CD4-positive, alpha-beta T cell treated with Interleukin-2 at 100 ng/mL for 4 hours (primary cell): ENCODE measurements around the gene TTLL11.

ENCODE experiments used
- DNase-seq: peaks from one replicate; pipeline ENCODE4 v3.0.0-alpha.2; 2020; ENCODE audit warnings: low spot score

The TTLL11 gene

DNA sequence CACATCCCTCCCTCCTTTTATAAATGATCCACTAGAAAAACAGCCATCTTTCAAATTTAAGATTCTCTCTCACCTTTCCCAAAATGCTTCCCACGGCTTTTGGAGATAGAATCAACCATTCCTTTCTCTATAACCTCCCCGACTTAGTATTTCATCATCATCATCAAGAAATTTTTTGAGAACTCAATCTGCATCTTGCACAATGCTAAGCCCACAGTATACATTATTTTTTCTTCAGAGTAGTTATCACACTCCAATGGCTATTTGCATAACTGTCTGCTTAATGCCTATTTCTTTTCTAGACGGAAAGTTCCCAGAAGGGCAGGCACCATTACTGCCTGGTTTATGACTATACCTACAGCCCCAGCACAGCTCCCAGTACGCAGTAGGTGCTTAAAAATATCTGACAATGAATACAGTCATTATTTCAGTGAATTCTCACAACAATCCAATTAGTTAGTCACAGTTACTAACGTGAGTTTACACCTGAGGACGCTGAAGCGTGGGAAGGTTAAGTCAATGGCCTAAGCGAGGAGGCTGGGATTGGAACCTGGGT lies 212.7 kb downstream of the TTLL11 start:
- DNase-seq: no peak

DNA sequence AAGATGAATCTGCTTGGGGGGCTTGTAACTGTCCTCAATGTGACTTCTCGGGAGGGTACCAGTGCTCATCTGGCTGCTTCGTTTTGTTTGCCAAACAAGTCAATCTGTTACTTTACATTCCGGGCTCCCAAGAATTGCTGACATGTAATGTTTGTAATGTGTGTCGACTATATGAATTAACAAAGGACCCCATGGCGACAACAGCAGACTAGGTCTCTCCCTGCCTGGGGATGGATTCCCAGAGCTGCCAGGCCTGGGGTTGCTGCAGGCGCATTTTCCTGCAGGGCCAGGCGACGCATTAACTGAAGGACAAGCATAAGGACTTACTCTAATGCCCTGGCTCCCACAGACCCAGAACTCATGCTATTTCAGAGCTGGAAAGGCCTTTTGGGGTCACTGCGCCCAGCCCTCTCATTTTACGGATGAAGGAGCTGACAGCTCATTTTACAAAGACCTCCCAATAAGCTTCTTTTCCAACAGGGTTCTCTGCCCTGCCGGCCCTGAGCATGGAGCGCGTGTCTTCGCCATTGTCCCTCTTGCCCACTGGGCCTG lies 214.8 kb downstream of the TTLL11 start:
- DNase-seq: no peak

DNA sequence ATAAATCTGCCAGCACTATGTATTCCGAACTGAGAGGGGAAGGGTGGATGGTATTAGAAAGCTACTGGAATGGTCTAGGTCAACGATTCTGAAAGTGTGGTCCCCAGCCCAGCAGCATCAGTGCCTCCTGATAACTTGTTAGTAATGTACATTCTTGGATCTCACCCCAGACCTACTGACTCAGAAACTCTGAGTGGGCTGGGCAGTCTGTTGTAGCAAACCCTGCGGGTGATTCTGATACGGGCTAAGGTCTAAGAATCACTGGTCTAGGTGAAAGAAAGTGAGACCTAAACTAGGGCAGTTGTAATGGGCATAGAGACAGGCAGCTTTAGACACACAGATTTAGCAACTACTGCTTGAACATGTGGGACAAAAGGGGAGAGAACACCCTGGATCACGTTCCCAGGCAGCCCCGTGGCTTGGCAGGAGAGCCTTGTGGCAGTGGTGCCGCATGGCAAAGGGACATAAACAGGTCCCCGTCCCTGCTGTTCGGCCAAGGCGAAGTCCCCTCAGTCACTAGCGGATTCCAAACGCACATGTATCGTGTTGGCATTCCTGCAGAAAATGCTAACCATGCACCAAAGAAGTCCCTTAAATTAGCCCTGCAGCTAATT lies 216.3 kb downstream of the TTLL11 start:
- no peak for DNase-seq

DNA sequence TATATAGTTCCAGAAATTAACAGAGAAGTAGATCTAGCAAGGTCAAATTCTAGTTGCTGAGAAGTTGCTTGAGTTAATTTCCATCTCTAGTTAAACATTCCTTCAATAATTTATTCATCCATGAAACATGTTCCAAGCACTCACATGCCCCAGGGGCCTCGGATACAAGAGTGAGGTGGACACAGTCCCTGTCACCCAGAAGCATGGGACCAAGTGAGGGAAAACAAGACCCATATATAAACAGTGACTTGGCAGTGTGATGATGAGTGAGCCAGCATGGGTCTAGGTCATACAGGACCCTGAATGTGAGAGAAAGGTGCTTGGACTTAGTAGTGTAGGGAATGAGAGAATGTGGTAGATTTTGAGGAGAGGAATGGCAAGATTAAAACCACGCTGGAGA lies 216.9 kb downstream of the TTLL11 start:
- DNase-seq: no peak

DNA sequence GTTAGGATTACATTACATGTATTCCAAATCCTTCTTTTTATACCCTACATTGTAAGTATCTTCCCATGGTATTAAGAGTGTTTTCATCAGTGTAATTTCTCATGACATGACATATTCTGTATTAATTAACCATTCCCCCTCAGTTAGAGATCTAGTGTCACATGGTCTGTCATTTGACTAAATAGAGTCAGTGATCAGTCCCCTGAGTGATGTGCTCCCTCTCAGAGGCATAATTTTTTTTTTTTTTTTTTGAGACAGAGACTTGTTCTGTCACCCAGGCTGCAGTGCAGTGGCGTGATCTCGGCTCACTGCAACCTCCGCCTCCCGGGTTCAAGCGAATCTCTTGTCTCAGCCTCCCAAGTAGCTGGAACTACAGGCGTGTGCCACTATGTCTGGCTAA lies 218.6 kb downstream of the TTLL11 start:
- no peak for DNase-seq

DNA sequence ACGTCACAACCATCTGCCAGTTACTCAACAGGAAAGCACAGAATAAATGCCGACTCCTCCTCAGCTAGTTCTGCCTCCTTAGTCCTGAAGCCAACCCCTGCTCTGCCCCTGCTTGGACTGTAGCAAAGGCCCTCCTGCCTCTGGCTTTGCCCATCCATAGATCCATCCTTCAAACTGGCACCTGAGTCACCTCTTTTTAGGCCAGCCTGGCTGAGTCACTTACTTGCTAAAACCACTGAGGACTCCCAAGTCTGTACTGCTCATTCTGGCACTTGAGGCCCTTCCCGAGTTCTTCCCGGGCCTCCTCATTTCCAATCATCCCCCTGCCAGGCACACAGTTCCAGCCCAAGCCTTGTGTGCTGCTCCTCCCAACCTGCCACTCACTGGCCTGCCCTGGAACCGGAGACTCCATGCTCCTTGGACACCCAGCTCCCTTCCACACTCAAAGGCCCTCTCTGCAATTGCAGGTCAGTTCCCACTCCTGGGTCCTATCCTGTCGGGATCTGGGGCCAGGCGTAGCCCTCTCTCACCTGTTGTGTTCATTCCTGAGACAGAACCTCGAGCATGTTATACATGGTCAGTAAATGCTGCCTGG lies 221.6 kb downstream of the TTLL11 start:
- no peak for DNase-seq

DNA sequence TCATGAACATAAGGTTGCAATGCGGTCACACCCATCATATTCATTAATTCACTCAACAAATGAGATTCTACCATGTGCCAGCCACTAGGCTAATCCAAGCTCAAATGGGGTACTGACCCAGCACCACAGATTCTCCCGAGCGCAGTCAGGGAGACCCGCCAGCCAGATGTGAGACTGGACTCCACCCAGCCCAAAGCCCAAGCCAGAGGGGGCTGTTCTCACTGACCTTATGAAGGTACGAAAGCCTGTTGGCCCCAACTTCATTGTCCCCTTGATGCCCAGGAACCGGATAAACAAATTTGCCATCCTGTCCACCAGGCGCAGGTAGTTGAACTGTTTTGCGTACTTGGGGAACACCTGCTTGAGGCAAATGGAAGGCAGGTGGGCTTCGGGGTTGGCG lies 222.8 kb downstream of the TTLL11 start:
- DNase-seq: no peak

DNA sequence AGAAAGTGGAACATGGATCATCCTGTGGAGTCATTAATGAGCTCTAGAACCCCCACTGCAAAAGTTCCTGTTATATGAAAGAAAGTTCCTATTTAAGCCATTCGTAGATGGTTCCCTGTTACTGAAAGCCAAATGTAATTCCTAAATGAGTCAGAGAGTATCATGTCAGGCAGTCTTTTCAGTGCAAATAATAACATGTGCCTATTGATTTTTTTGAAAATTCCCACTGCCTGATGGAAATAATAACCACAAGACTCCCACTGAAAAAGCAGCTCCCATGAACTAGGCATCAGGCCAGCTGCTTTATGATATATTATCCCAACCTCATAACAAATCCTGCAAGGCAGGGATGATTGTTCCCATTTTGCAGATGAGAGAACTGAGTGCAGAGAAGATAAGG lies 224.5 kb downstream of the TTLL11 start:
- DNase-seq: no peak

DNA sequence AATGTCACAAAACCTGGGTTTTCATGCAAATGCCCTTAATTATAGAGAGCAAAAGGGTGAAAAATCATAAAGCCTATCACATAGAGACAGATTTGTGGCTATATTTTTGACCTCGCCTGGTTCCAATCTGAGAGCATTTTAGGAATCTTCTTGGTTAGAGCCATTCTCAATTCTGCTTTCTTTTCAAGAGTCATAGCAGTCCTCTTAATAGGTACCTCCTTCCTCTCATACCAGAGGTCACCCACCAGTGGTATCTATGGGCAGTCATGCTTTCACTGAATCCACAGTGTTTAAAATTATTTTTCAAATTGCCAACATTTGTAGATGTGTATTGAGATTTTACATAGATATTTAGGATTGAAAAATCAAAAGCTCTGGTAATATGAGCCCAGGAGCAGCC lies 226.2 kb downstream of the TTLL11 start:
- no peak for DNase-seq

DNA sequence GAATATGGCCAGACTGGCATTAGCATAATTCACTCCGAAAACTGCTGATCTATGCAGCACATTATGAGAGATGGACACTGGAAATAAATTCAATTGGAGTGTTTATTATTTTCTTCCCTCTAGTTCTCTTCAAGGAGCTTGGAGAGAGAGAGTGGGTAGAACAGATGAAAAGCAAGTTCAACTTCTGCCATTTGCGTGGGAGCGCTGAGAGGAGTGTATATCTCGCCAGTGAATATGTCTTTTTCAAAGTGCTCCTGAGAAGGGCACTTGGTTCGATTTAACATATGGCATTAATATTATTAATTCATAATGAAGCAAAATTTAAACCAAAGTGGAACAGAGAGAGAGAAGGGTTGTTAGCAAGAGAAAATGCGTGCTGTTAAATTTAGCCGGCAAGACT lies 227.2 kb downstream of the TTLL11 start:
- no peak for DNase-seq

DNA sequence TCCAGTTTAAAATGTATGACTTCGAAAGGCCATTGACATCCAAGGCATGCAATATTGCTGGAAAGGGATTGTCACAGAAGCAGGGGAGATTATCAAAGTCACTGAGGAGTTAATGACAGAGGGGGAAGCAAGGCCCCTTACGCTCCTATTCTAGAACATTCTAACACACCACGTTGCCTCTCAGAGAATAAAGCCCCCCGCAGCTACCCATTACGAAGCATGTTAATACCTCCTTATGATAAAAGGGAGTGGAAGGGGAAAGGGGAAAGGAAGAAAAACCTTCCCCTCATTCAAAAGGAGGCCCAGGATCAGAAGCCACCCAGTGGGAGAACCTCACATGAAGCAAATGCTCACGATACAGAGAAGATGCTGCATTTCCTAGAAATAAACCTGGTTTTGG lies 228.0 kb downstream of the TTLL11 start:
- no peak for DNase-seq

DNA sequence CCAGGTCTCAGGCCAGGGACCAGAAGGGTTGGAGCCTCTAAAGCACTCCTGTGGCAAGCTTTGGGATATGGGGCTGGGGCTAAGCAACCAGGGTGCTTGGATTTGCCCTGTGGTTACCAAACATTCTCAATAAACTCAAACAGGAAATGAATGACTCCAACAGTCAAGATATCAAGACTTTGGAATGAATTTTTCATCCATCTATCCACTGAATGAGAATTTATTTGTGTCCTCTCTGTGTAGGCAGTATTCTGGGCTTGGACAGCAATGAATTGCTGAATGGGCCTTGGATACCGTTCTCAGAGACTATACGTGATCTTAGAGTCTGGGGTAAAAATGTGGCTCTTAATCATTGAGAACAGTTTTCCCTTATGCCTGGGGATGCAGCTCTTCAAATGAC lies 229.2 kb downstream of the TTLL11 start:
- DNase-seq: no peak

DNA sequence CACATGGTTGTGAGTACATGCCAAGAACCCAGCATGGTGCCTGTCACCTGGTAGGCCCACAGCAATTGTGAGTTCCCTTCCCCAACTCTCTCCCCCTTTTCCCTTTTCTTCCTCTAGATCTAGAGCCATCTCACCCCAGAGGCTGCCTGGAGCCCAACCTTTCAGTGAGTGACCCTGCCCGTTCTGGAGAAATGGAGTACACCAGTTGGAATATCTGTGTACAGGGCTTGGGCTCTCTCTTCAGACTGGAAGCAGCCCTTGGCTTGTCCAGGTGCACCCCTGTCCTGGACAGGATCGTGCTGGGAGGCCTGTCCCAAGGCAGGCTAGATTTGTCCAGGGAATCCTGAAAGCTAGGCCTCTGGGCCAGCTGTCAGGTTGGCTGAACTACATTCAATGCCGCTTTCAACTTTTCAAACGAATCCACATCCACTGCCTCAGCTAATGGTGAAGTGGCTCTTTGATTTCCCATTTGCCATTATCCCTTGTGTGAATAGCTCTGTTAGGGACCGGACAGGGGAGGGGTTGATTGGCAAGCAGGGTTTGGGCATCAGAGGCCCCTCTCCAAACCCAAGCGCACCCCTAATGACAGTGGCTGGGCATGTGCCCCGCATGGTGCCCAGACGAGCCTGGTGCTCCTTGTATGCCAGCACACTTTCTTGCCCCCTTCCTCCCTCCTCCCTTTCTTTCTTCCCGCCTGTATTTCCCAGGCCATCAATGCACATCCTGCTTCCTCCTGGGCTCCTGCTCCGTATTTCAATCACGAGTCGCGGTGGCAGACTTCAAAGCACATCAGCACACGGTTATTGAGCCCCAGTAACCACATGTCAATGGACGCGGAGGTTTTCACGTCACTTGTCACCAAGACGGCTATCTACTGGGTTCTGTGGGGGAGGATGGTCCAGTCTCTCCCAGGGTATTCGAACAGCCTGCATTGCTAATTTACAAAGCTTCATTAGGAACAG lies 230.5 kb downstream of the TTLL11 start:
- DNase-seq: no peak

DNA sequence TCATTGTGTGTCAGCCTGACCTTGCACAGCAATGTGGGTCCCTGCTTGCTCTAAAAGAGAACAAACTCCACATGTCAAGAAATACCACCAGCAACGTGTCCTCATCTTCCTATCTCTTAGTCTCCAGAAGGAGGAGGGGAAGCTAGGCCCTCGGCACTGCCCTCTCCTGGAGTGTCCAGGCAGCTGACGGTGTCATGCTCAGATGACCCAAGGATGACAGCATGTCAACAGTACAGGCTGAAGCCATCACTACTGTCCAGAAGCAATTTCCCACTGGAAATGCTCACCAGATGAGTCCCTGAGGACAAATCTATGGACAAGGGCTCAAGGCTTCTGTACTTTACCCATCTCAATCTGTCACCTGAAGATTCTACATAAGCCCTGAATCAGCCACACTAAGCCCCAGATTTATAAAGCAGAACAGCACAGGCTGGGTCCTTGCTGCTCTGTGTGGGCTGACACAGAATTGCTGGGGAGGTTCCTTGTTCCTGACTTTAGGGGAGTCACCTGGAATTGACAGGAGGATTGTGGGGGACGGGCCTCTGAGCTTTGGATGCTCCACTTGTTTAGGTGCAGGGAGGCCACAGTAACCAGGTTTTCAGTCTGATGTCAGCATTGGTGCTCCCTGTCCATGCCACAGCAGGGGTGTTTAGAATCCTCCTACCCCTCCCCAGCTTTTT lies 231.5 kb downstream of the TTLL11 start:
- no peak for DNase-seq

DNA sequence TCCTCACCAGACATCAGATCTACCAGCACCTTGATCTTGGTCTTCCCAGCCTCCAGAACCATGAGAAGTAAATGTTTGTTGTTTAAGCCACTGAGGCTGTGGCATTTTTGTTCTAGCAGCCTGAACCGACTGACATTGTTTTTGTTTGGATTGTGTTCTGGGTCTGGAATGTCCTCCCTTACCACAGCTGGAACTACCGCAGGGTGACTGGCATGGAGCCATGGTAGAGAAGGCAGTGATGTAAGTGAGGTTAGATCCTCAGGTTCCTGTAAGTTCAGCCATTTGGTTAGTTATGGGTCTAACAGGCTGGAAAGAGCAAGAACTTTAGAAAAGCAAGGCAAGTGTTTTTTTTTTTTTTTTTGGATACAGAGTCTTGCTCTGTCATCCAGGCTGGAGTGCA lies 232.4 kb downstream of the TTLL11 start:
- no peak for DNase-seq

DNA sequence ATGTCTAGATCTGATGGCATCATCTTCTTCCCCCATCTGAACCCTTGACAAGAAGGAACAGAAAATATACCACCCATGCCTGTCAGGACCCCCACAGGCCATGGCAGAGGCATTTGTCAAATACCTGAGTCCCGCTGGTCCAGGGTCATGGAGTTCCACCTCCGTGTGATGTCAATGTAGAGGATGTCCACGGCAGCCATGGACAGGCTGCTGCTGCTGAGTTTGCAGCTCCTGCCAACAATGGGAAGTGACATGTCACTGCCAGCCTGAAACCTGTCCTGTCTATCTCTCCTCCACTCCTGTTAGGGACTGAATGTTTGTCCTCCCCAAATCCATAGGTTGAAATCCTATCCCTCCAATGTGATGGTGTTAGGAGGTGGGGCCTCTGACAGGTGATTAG lies 232.9 kb downstream of the TTLL11 start:
- DNase-seq: no peak

DNA sequence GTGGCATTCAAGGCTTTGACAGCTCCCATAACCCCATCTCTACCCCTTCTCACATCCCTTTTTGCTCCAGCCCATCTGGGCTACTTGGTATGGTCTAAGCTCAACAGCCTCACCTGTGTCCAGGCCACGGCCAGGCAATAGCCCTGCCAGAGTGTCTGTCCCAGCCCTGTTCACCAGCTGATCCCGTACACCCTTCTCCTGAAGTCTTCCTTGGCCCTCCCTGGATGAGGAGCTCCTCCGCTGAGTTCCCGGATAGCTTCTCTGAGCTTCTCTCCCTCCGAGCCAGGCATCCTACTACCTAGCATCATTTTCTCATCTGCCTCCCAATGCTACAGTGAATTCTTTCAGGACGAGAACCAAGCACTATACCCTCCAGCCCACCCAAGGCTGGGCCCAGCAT lies 233.5 kb downstream of the TTLL11 start:
- no peak for DNase-seq

DNA sequence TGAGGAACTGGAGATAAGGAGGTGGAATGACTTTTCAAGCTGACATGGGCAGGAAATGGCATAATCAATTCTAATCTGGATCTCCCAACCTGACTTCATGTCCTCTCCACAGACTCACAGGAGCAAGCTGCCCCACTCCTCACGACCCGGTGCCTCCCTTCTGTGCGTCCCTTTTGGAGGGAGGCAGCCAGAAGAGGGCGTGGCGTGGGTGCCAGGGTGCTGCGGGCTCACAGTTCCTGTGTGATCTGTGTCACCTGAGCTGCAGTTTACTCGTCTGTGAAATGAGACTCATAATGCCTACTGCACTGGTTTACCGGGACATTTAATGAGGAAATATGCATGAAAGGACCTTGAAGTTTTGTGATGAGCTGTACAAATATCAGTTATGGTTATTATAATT lies 234.3 kb downstream of the TTLL11 start:
- DNase-seq: no peak

DNA sequence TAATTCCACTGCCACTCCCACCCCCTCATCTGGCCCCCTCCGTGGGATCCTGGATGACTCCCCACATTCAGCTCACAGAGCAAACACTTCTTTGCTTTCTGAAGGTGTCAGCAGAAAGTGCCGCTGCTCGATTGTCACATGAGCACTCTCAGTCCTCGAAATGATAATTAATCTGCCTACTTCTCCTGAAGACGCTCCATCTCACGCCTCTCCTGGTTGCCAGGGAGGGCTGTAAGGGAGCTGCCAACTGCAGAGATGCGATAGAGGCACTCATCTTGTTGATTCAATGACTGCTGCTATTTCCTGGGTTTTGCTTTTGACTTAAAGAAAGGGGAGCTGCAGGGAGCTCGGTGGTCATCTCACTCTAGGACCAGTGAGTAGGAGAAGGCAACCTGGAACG lies 235.2 kb downstream of the TTLL11 start:
- no peak for DNase-seq

DNA sequence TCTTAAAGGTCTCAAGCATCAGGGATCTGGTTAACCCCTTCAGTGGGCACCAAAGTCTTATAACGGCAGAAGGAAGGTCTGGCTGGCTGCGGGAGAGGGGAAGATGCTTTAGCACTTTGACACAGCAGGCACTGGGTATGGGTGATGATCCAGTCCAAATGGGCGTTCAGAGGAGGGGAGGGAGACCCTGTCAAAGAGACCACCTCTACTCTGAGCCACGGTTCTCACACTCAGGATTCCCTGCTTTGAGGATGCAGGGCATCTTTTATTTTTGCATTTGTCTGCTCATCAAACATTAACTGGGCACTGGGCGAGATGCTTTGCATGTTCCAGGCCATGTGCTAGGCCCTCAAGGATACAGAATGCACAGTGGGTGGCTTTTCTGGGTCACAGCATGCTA lies 237.6 kb downstream of the TTLL11 start:
- DNase-seq: no peak

DNA sequence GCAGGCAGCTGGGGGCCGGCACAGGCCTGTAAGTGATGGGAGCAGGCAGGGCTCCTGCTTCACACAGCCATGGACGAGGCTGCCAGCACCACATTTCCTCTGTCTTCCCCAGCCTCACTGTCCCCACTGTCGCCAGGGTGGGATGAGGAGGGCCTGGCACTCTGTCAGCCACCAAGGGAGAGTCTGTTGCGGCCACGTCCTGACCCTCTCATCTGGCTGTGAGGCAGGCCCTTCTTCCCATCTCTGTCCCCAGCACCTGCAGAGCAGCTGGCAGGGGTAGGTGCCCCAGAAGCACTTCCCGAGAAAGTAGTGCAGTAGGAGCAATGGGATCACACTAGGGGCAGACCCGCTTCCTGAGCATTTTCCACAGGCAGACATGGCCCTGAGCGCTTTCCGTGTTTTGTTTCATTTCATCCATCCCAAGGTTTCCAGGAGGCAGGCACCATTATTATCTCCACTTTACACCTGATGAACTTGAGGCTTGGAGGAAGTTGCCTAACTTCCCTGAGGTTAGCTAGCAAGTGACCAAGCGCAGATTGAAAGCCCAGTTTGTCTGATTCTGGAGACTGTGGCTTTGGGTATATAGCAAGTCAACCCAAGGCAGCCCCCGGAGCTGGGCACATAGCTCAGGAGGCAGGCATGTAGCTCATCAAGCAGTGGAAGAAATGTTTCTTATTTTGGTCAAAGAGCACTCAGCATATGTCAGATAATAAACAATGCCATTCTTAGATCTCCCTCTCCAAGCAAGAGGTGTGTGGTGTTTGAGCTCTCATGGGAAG lies 239.3 kb downstream of the TTLL11 start:
- no peak for DNase-seq
